RWPE2 (cell line): ENCODE measurements around the gene PDLIM7.

ENCODE experiments used
- ATAC-seq: fragments of 200-7000 bp; cut with Tn5 transposase; 3 replicates; pipeline ENCODE4 v1.9.1; 2021; ENCODE audit warnings: low read depth
- DNase-seq: peaks from one replicate; pipeline ENCODE4 v3.0.0-alpha.2; 2020; ENCODE audit warnings: low spot score
- H3K27ac ChIP-seq: fragments of 450-650 bp; 2 replicates; pipeline ENCODE4 v1.5.1; 2017; ENCODE audit warnings: mild to moderate bottlenecking; ENCODE audit not compliant: poor library complexity, severe bottlenecking
- H3K27me3 ChIP-seq: fragments of 250-450 bp; sonication (Bioruptor Pico); 2 replicates; pipeline ENCODE4 v1.5.1; 2021; ENCODE audit warnings: mild to moderate bottlenecking, moderate library complexity; ENCODE audit not compliant: insufficient read depth, poor library complexity, severe bottlenecking
- H3K36me3 ChIP-seq: fragments of 250-450 bp; sonication (Bioruptor Pico); 2 replicates; pipeline ENCODE4 v1.5.1; 2020; ENCODE audit warnings: low read depth, mild to moderate bottlenecking, moderate library complexity
- H3K4me1 ChIP-seq: fragments of 250-450 bp; sonication (Bioruptor Pico); 2 replicates; pipeline ENCODE4 v1.5.1; 2021; ENCODE audit warnings: mild to moderate bottlenecking, moderate library complexity; ENCODE audit not compliant: insufficient read depth, poor library complexity, severe bottlenecking
- H3K4me3 ChIP-seq: fragments of 250-450 bp; sonication (Bioruptor Pico); 2 replicates; pipeline ENCODE4 v1.5.1; 2021; ENCODE audit warnings: mild to moderate bottlenecking, moderate library complexity; ENCODE audit not compliant: severe bottlenecking
- H3K9me3 ChIP-seq: fragments of 250-450 bp; sonication (Bioruptor Pico); 2 replicates; pipeline ENCODE4 v1.5.1; 2021; ENCODE audit warnings: mild to moderate bottlenecking, moderate library complexity; ENCODE audit not compliant: severe bottlenecking
- CTCF ChIP-seq: fragments of 450-650 bp; IDR thresholded peaks from one replicate; pipeline ENCODE4 v1.5.1; 2017; ENCODE audit warnings: mild to moderate bottlenecking, moderate library complexity; ENCODE audit not compliant: poor library complexity, severe bottlenecking

Gene PDLIM7

DNA sequence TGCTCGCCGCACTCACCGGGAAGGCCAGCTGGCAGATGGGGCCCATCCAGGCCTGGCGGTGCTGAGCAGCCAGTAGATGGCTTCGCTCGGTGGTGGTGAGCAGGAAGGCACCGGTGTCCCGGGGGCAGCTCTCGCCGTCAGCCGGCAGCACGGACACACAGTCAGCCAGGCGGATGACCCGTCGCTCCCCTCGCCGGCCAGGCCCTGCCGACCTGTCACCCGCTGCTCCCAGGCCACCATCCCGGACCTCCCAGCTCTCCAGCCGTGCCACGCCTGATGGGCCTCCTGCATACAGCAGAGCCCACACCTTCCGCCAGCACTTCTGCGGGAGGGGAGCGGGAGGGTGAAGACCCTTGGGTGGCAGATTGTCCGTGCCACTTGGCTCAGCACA lies 10.8 kb upstream of the PDLIM7 start:
- Histone ChIP-seq H3K36me3 (peaks cover 33% of the 10 kb centered on the region), H3K27me3 (no peaks in the 10 kb centered on the region), H3K4me1 (no peaks in the 10 kb centered on the region), H3K27ac (no peak overlapping the region), H3K9me3 (no peaks in the 10 kb centered on the region), H3K4me3 (no peak overlapping the region)
- no peak for ATAC-seq
- TF ChIP-seq CTCF = no peak
- DNase-seq = no peak

DNA sequence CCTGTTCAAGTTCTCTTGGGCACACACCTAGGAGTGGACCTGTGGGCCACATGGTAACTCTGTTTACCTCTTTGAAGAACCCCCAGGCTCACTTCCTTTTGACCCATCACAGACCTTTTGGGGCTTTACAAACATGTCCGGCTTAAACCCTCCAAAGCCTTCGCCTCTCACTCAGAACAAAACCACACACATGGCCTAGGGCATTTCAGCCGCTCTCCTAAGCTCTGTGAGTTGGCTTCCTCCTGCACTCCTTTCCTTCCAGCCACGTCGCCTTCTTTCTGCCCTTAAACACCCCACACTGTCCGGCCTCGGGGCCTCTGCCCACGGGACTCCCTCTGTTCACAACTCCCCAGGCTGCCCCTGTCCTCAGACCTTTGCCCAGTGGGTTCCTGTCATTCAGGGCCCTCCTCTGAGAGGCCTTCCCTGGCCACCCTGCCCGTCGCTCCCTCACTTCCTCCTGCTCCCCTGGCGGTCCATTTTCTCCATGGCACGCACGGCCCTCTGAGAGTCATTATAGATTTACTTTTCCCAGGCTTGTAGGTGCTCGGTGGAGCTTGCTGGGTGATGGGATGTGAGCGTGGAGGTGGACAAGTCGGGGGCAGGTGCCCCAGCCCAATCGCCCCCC lies 10.3 kb upstream of the PDLIM7 start:
- no peaks in the 10 kb centered on the region for H3K9me3 ChIP-seq
- H3K36me3 ChIP-seq = peaks cover 28% of the 10 kb centered on the region
- DNase-seq (no peak), ATAC-seq (no peak)
- H3K4me3 ChIP-seq = no peak overlapping the region
- peak; percentile 7 for TF ChIP-seq CTCF
- H3K27ac ChIP-seq = no peak overlapping the region
- H3K4me1 ChIP-seq = no peaks in the 10 kb centered on the region
- no peaks in the 10 kb centered on the region for H3K27me3 ChIP-seq

DNA sequence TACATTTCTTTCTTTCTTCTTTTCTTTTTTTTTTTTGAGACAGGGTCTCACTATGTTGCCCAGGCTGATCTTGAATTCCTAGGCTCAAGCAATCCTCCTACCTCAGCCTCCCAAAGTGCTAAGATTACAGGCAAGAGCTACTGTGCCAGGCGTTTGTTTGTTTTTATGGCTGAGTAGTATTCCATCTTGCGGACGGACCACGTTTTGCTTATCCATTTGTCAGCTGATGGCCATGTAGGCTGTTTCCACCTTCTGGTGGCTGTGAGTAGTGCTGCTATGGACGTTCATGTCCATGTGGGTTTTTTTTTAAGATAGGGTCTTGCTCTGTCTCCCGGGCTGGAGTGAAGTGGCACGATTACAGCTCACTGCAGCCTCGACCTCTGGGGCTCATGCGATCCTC lies 9.8 kb upstream of the PDLIM7 start:
- H3K4me1 ChIP-seq = no peaks in the 10 kb centered on the region
- H3K4me3 ChIP-seq = no peak overlapping the region
- no peaks in the 10 kb centered on the region for H3K9me3 ChIP-seq
- TF ChIP-seq CTCF = peak; percentile 30
- ATAC-seq (no peak; the same call in 2 of the 3 replicates), DNase-seq (no peak)
- peaks cover 22% of the 10 kb centered on the region for H3K36me3 ChIP-seq
- H3K27me3 ChIP-seq = no peaks in the 10 kb centered on the region
- H3K27ac ChIP-seq = no peak overlapping the region

DNA sequence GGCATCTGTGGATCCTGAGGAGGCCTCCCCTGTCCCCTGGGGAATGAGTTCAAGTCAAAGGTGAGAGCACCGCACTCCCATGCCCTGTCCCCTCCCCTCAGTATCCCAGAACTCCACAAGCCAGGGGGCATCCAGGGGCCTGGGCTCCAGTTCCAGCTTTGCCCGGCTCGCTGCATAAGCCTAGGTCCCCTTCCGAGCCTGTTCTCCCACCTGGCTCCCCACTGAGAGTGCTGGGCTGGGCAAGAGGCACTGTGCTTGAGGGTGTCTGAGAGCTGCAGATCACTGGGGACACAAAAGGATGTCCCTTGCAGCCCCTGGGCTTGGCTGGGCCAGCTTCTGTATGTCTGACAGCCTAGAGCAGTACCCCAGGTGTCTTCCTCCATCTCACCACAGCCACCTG lies 7.7 kb upstream of the PDLIM7 start:
- no peaks in the 10 kb centered on the region for H3K4me1 ChIP-seq
- H3K4me3 ChIP-seq = no peak overlapping the region
- no peak overlapping the region for H3K27ac ChIP-seq
- H3K27me3 ChIP-seq = no peaks in the 10 kb centered on the region
- no peaks in the 10 kb centered on the region for H3K9me3 ChIP-seq
- no peak for DNase-seq
- H3K36me3 ChIP-seq = peaks cover 1% of the 10 kb centered on the region
- TF ChIP-seq CTCF = no peak
- ATAC-seq = no peak

DNA sequence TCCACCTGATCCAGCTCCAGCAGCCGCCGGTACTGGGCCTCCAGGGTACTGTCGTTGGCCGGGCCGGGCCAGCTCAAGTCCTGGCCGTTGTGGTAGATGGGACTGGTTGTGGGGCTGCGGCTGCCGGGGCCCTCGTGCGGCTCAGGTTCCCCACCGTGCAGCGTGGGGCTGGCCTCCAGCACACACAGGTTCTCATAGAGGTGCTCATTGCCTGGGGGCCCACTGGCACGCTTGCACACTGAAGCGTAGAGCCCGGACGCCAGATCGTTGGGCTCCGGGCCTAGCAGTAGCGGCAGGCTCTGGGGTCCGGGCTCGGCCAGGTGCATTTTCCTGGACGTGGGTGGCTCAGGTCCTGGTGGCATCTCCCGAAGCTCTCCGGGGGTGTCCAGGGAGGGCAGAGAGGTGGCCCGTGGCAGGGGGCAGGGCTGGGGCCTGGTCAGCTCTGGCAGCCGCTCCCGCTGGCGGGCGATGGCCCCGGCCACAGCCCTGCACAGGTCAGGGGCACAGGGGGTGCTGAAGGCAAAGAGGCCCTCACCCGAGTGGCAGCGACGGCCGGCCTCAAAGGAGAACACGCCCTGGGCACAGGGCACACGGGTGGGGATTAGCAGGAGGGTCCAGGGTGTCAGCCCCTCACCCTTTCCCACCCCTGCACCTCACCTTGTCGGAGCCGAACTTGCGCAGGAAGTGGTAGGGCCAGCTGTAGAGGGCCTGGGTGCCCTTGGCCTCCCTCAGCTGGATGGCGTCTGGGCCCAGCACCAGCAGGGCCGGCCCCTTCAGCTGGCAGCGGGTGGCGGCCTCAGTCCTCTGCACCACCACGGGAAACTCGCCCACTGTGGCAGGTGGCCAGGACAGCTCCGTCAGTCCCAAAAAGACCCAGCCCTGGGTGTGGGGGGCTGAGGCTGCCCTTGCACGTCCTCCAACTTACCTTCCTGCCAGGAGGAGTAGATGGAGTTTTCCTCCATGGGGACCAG lies 7.0 kb upstream of the PDLIM7 start:
- Histone ChIP-seq H3K4me1 (no peaks in the 10 kb centered on the region), H3K36me3 (no peaks in the 10 kb centered on the region), H3K9me3 (no peaks in the 10 kb centered on the region), H3K27me3 (no peaks in the 10 kb centered on the region), H3K27ac (no peak overlapping the region), H3K4me3 (no peak overlapping the region)
- TF ChIP-seq CTCF = no peak
- no peak for ATAC-seq
- no peak for DNase-seq
